BLaER1 treated with 17β-estradiol and CSF1 and Interleukin-3, amounts not matched to agents 10 nM and 100 nM (cell line): ENCODE results near the gene TAS1R3.

Experiments used
- H3K27ac ChIP-seq, 11 experiments: shearing (Covaris generic); formaldehyde crosslinking; 2 replicates each; pipeline ENCODE4 v1.8.1; 2022
- H3K27me3 ChIP-seq, 11 experiments: shearing (Covaris generic); formaldehyde crosslinking; 2 replicates each; pipeline ENCODE4 v1.8.1; 2022
- H3K36me3 ChIP-seq, 11 experiments: shearing (Covaris generic); formaldehyde crosslinking; 2 replicates each; pipeline ENCODE4 v1.8.1; 2022
- H3K4me1 ChIP-seq, 10 experiments: shearing (Covaris generic); formaldehyde crosslinking; 2 replicates each; pipeline ENCODE4 v1.8.1; 2022
- H3K4me2 ChIP-seq, 11 experiments: shearing (Covaris generic); formaldehyde crosslinking; 2 replicates each; pipeline ENCODE4 v1.8.1; 2022
- H3K4me3 ChIP-seq, 10 experiments: shearing (Covaris generic); formaldehyde crosslinking; 2 replicates each; pipeline ENCODE4 v1.8.1; 2022
- H3K9ac ChIP-seq, 11 experiments: shearing (Covaris generic); formaldehyde crosslinking; 2 replicates each; pipeline ENCODE4 v1.8.1; 2022
- H3K9me3 ChIP-seq, 11 experiments: shearing (Covaris generic); formaldehyde crosslinking; replicated peaks in 1 of 11; 2 replicates each; pipeline ENCODE4 v1.8.1; 2022
- H4K20me1 ChIP-seq, 11 experiments: shearing (Covaris generic); formaldehyde crosslinking; 2 replicates each; pipeline ENCODE4 v1.8.1; 2022
- Cebpa-rat ChIP-seq, 11 experiments: shearing (Covaris generic); IDR thresholded peaks; 2 replicates each; pipeline ENCODE4 v1.8.1; 2022

Gene TAS1R3

GRCh38 chr1:1331068-1331965, at the start of gene TAS1R3:
Gene TAS1R3 (plus strand): TSS chr1:1331280. CDS start chr1:1331346, 66 bp downstream.
- Histone ChIP-seq H3K4me2 (peak within 1 kb of the TSS in 4 of 11 experiments; percentile 9 to 21 (median 18); a peak in 6 of 22 replicates), H3K9ac (no peak within 1 kb of the TSS), H4K20me1 (peaks cover 14 to 98% (median 64%) of the 10 kb centered on the region in 11 experiments; a peak in 20 of 22 replicates), H3K27ac (no peak within 1 kb of the TSS), H3K9me3 (no peaks in the 10 kb centered on the region), H3K36me3 (peaks cover 8 to 46% (median 27%) of the 10 kb centered on the region in 11 experiments; a peak in 18 of 22 replicates), H3K27me3 (no peaks in the 10 kb centered on the region), H3K4me1 (peaks cover under 1 to 23% (median 15%) of the 10 kb centered on the region in 10 experiments; a peak in 17 of 20 replicates), H3K4me3 (no peak within 1 kb of the TSS)
- no peak for TF ChIP-seq Cebpa-rat (IDR thresholded peaks at IDR 0.05)

GRCh38 chr1:1281533-1282321, 49.4 kb upstream of the TAS1R3 start:
- TF ChIP-seq Cebpa-rat (IDR thresholded peaks at IDR 0.05), result no peak
- Histone ChIP-seq H3K4me1 (peaks cover 0 to 15% (median 2%) of the 10 kb centered on the region in 10 experiments; a peak in 5 of 20 replicates), H3K27ac (no peak overlapping the region)

GRCh38 chr1:1282998-1283397, 48.1 kb upstream of the TAS1R3 start:
- Histone ChIP-seq H4K20me1 (peaks cover 0 to 39% (median 0%) of the 10 kb centered on the region in 11 experiments; a peak in 2 of 22 replicates), H3K4me1 (peaks cover 0 to 15% (median 2%) of the 10 kb centered on the region in 10 experiments; a peak in 5 of 20 replicates), H3K27me3 (no peaks in the 10 kb centered on the region), H3K36me3 (no peaks in the 10 kb centered on the region), H3K4me3 (no peak overlapping the region), H3K4me2 (no peak overlapping the region), H3K9me3 (no peaks in the 10 kb centered on the region), H3K9ac (no peak overlapping the region), H3K27ac (no peak overlapping the region)
- TF ChIP-seq Cebpa-rat (IDR thresholded peaks at IDR 0.05), result no peak

More at GRCh38 chr1:1281533-1282321, 49.4 kb upstream of the TAS1R3 start:
- H3K4me2 ChIP-seq, result no peak overlapping the region
- H3K4me3 ChIP-seq, result no peak overlapping the region
- peaks cover 0 to 33% (median 0%) of the 10 kb centered on the region in 11 experiments; a peak in 2 of 22 replicates for H4K20me1 ChIP-seq
- H3K27me3 ChIP-seq, result no peaks in the 10 kb centered on the region
- H3K9me3 ChIP-seq, result no peaks in the 10 kb centered on the region
- H3K9ac ChIP-seq, result 0 out of 22 replicates have a peak overlapping the region, but pooled peaks of 1 of the 11 experiments have one; percentile 9
- H3K36me3 ChIP-seq, result no peaks in the 10 kb centered on the region

GRCh38 chr1:1283821-1284220, 47.3 kb upstream of the TAS1R3 start:
- peak overlapping the region in 1 of 11 experiments; percentile 15; a peak in 2 of 22 replicates for H3K4me2 ChIP-seq
- peaks cover 0 to 39% (median 0%) of the 10 kb centered on the region in 11 experiments; a peak in 2 of 22 replicates for H4K20me1 ChIP-seq
- no peak overlapping the region for H3K9ac ChIP-seq
- no peaks in the 10 kb centered on the region for H3K9me3 ChIP-seq
- no peaks in the 10 kb centered on the region for H3K27me3 ChIP-seq
- no peak overlapping the region for H3K27ac ChIP-seq
- TF ChIP-seq Cebpa-rat (IDR thresholded peaks at IDR 0.05), result no peak
- H3K4me3 ChIP-seq, result no peak overlapping the region
- no peaks in the 10 kb centered on the region for H3K36me3 ChIP-seq
- H3K4me1 ChIP-seq, result peaks cover 0 to 15% (median 2%) of the 10 kb centered on the region in 10 experiments; a peak in 5 of 20 replicates

GRCh38 chr1:1284221-1285101, 46.6 kb upstream of the TAS1R3 start:
- no peak for TF ChIP-seq Cebpa-rat (IDR thresholded peaks at IDR 0.05)
- Histone ChIP-seq H3K27ac (no peak overlapping the region), H3K9me3 (no peaks in the 10 kb centered on the region), H3K4me3 (no peak overlapping the region), H3K36me3 (no peaks in the 10 kb centered on the region), H3K4me1 (peaks cover 0 to 15% (median 2%) of the 10 kb centered on the region in 10 experiments; a peak in 5 of 20 replicates), H3K27me3 (no peaks in the 10 kb centered on the region), H3K4me2 (no peak overlapping the region), H4K20me1 (peaks cover 0 to 39% (median 0%) of the 10 kb centered on the region in 11 experiments; a peak in 2 of 22 replicates), H3K9ac (no peak overlapping the region)

GRCh38 chr1:1285102-1285571, 45.9 kb upstream of the TAS1R3 start:
- H3K27ac ChIP-seq, result no peak overlapping the region
- no peak overlapping the region for H3K4me2 ChIP-seq
- H3K4me3 ChIP-seq, result no peak overlapping the region
- peaks cover 0 to 15% (median 2%) of the 10 kb centered on the region in 10 experiments; a peak in 5 of 20 replicates for H3K4me1 ChIP-seq
- TF ChIP-seq Cebpa-rat (IDR thresholded peaks at IDR 0.05), result no peak
- no peak overlapping the region for H3K9ac ChIP-seq
- H3K36me3 ChIP-seq, result no peaks in the 10 kb centered on the region
- no peaks in the 10 kb centered on the region for H3K9me3 ChIP-seq
- H3K27me3 ChIP-seq, result no peaks in the 10 kb centered on the region
- H4K20me1 ChIP-seq, result peaks cover 0 to 39% (median 0%) of the 10 kb centered on the region in 11 experiments; a peak in 2 of 22 replicates

GRCh38 chr1:1285611-1286311, 45.3 kb upstream of the TAS1R3 start:
- no peak overlapping the region for H3K4me3 ChIP-seq
- no peak overlapping the region for H3K27ac ChIP-seq
- peaks cover 0 to 42% (median 0%) of the 10 kb centered on the region in 11 experiments; a peak in 3 of 22 replicates for H4K20me1 ChIP-seq
- no peaks in the 10 kb centered on the region for H3K9me3 ChIP-seq
- no peak overlapping the region for H3K9ac ChIP-seq
- no peak for TF ChIP-seq Cebpa-rat (IDR thresholded peaks at IDR 0.05)
- H3K27me3 ChIP-seq, result no peaks in the 10 kb centered on the region
- H3K4me2 ChIP-seq, result peak overlapping the region in 2 of 11 experiments; percentile 4 to 15; a peak in 1 of 22 replicates
- no peaks in the 10 kb centered on the region for H3K36me3 ChIP-seq
- H3K4me1 ChIP-seq, result peaks cover 0 to 17% (median 4%) of the 10 kb centered on the region in 10 experiments; a peak in 7 of 20 replicates
